ENCODE measurements around the gene TMEM209.

TMEM209 gene

DNA sequence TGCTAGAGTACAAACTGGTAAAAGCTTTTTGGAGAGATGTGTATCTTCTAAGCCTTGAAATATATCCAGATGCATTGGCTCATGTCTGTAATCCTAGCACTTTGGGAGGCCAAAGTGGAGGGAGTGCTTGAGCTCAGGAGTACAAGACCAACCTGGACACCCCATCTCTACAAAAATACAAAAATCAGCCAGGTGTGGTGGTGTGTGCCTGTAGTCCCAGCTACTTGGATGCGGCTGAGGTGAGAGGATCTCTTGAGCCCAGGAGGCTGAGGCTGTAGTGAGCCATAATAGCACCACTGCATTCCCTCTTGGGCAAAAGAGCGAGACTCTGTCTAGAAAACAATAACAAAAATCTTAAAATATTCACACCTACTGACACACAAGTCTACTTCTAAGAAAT lies 25.6 kb downstream of the TMEM209 start:
- TF ChIP-seq, protein P1, sequence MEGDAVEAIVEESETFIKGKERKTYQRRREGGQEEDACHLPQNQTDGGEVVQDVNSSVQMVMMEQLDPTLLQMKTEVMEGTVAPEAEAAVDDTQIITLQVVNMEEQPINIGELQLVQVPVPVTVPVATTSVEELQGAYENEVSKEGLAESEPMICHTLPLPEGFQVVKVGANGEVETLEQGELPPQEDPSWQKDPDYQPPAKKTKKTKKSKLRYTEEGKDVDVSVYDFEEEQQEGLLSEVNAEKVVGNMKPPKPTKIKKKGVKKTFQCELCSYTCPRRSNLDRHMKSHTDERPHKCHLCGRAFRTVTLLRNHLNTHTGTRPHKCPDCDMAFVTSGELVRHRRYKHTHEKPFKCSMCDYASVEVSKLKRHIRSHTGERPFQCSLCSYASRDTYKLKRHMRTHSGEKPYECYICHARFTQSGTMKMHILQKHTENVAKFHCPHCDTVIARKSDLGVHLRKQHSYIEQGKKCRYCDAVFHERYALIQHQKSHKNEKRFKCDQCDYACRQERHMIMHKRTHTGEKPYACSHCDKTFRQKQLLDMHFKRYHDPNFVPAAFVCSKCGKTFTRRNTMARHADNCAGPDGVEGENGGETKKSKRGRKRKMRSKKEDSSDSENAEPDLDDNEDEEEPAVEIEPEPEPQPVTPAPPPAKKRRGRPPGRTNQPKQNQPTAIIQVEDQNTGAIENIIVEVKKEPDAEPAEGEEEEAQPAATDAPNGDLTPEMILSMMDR (IDR thresholded peaks at IDR 0.05; ENCODE audit: low read depth, low read length), result no peak
- H3K4me3 ChIP-seq (ENCODE audit: low read depth, low read length), result no peak overlapping the region

DNA sequence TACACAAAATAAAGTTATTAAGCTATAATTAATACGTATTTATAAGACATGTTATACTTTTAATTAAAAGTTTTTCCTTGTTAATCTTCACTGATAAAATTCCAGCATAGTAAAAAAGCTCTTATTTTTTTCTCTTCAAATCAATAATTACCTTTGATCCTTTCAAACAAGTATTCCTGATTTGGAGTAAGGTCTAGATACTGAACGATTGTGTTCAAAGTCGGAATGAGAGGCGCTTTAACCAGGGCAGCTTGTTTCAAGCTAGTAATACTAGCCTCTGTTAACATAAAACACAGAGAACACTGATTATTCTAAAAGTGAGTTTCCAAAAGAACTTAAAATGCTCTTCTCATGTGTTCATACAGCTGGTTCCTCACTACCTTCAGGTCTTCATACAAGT lies 27.0 kb downstream of the TMEM209 start:
- TF ChIP-seq, protein P1 (IDR thresholded peaks at IDR 0.05; ENCODE audit: low read depth, low read length), result no peak
- H3K4me3 ChIP-seq (ENCODE audit: low read depth, low read length), result no peak overlapping the region

DNA sequence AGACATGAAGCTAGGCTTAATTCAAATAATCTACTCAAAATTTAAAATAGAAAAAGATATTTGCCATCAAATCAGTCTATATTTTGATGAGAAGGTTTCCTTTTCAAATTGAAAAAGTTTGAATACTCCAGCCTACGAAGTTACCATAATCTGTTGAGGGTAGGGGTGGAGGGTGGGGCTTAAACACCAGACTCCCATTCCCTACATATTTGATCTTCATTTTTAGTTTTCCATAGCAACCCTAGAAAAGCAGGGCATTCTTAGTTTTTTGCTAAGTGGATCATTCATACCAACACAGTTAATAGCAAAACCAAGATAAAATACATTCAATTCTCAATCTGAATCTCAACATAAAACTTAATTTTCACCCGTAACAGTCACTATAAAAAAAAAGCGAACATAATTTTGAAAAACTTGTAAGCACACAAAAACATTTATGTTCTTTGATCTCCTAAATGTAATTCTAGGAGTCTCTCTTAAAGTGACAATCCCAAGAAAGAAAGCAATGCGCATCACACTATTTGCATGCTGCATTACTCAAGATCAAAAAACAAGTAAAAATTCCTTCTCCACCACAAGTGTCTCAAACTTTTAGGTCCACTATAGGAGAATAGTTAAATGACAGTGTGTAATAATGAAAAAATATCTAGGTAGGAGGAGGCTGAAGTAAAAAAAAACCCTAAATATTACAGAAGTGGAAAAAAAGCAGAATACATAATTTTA lies 30.8 kb downstream of the TMEM209 start:
- TF ChIP-seq, protein P1 (IDR thresholded peaks at IDR 0.05; ENCODE audit: low read depth, low read length), result no peak
- no peak overlapping the region for H3K4me3 ChIP-seq (ENCODE audit: low read depth, low read length)

DNA sequence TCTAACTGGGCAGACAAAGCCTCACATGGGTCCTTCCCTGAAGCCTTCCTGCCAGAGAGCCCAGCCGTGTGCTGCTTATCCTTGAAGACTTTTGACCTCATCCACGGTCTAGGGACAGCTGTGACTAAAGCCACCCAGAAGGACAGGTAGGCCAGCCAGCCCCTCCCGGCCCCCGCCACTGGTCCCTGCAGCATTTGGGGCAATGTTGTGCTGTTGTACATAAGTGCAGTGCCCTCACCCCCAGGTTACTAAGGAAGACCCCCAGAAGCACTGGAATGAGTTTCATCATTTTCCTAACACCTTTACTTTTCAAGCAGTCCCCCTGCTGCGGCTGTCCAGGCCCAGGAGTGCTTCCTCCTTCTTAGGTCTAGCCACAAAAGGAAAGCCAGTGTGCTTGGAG lies 43.0 kb downstream of the TMEM209 start:
- no peak overlapping the region for H3K4me3 ChIP-seq (ENCODE audit: low read depth, low read length)
- TF ChIP-seq, protein P1 (IDR thresholded peaks at IDR 0.05; ENCODE audit: low read depth, low read length), result no peak

DNA sequence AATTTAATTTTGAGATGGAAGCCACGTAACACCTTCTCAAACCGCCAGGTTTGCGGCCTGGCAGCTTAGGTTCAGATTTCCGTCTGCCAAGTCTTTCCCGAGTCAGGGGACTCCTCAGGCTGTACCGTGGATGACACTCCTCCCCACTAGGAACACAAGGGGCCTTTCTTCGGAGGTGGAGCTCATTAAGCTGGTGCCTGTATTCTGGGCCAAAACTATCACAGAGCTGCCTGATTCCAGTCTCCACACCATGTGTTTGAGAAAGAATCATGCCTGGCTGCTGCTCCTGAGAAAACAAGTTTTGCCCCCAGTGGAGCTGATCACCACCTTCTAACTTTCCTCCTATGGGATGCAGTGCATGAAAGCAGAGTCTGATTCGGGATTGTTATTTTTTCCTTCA lies 44.8 kb downstream of the TMEM209 start:
- TF ChIP-seq, protein P1 (IDR thresholded peaks at IDR 0.05; ENCODE audit: low read depth, low read length), result no peak
- no peak overlapping the region for H3K4me3 ChIP-seq (ENCODE audit: low read depth, low read length)

DNA sequence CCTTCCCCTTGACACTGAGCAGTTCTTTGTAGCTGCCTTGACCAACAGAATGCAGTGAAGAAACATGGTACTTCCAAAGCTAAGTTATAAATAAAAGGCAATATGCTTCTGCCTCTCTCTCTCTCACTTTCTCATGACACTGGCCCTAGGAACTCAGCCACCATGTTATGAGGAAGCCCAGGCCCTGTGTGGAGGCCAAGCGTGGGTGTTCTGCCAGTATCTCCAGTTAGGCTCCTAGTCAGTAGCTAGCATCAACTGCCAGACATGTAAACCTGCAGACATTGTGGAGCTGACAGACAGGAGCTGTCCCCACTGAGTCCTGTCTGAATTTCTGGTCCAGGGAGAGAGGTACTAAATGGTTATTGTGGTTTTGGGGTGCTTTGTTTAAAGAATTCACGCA lies 45.2 kb downstream of the TMEM209 start:
- TF ChIP-seq, protein P1 (IDR thresholded peaks at IDR 0.05; ENCODE audit: low read depth, low read length), result no peak
- H3K4me3 ChIP-seq (ENCODE audit: low read depth, low read length), result no peak overlapping the region

DNA sequence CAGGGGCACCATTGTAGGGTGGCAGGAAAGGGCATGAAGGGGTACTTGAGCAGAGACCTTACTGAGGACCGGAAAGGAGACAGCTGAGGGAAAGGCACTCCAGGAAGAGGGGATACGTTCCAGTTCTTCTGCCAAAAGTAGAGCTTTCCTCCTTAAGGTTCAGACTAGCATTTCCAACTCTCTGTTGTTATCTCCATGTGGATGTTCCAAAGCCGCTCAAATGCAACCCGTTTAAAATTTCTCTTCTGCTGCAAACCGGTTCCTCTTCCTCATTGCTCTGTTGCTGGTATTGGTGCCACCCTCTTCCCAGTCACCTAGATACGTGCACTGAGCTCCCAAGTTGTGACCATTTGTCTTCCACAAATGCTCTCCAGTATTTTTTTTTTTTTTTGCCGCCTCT lies 47.5 kb downstream of the TMEM209 start:
- TF ChIP-seq, protein P1 (IDR thresholded peaks at IDR 0.05; ENCODE audit: low read depth, low read length), result no peak
- no peak overlapping the region for H3K4me3 ChIP-seq (ENCODE audit: low read depth, low read length)

Measured in WI38 (cell line).